HFFc6 (cell line): ENCODE results near the gene ELK4. TPM values are rescaled to one million over a fixed set of nuclear protein-coding genes. Genes with fewer than 3 reads are reported as not detected.

ENCODE experiments used
- DNase-seq: peaks from one replicate; pipeline ENCODE4 v3.0.0-alpha.2; 2018
- H3K27ac Mint-ChIP-seq: 2 replicates; pipeline ENCODE4 v1.8.0; 2020; ENCODE audit warnings: mild to moderate bottlenecking, mixed read lengths
- H3K27me3 Mint-ChIP-seq: 2 replicates; pipeline ENCODE4 v1.8.0; 2021; ENCODE audit warnings: mild to moderate bottlenecking, moderate library complexity, mixed read lengths; ENCODE audit not compliant: insufficient read depth
- H3K36me3 Mint-ChIP-seq: 2 replicates; pipeline ENCODE4 v1.8.0; 2021; ENCODE audit warnings: low read depth, mixed read lengths
- H3K4me1 Mint-ChIP-seq: 2 replicates; pipeline ENCODE4 v1.8.0; 2020; ENCODE audit warnings: low read depth, mixed read lengths
- H3K4me3 Mint-ChIP-seq: 2 replicates; pipeline ENCODE4 v1.8.0; 2020; ENCODE audit warnings: mild to moderate bottlenecking, moderate library complexity, mixed read lengths
- H3K9me3 Mint-ChIP-seq: 2 replicates; pipeline ENCODE4 v1.8.0; 2020; ENCODE audit warnings: mild to moderate bottlenecking, mixed read lengths
- CTCF ChIP-seq: fragments of 200-600 bp; sonication (generic); IDR thresholded peaks from 2 replicates; pipeline ENCODE4 v1.5.0; 2021; ENCODE audit warnings: antibody characterized with exemption, mild to moderate bottlenecking
- total RNA-seq, 6 experiments: library from RNA; stranded (reverse); fragmentation: NEBNext Ultra II Directional; extraction: Animal tissue kit (Norgen Biotek cat#: 25700); gene quantifications; 2 replicates in 1 of 6; 3 replicates in 5 of 6; pipeline ENCODE4 v1.2.3, GENCODE V29; 2021

The ELK4 gene
- total RNA-seq, 6 experiments from 2014 or later: 32.9 to 37.6 (median 35.6) TPM

DNA sequence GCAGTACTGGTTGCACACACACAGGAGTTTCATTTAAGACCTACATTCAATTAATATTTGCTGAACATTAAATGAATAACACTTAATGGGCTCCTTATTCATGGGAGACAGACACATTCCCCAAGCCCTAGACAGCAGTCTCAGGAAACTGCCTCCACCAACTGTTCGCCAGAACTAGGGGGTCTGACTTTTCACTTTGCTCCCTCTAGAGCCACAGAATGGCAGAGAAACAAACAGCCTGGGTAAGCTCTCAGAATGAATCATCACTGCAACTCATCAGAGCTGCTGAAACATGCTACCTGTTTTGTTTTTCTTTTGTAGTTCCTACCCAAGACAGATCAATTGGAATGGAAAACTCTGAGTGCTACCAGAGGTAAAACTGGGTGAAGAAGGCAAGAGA, 31.7 kb downstream of the ELK4 start:
- Mint-ChIP-seq H3K4me1 (peaks cover 19% of the 10 kb centered on the region), H3K4me3 (no peak overlapping the region), H3K27ac (no peak overlapping the region), H3K9me3 (no peaks in the 10 kb centered on the region), H3K36me3 (peaks cover 16% of the 10 kb centered on the region), H3K27me3 (peaks cover 1% of the 10 kb centered on the region)
- DNase-seq: peak; percentile 24
- TF ChIP-seq CTCF: no peak

- H3K4me3 Mint-ChIP-seq: no peak overlapping the region
- no peak for DNase-seq
- H3K27me3 Mint-ChIP-seq: peaks cover 1% of the 10 kb centered on the region
- TF ChIP-seq CTCF: no peak
- no peaks in the 10 kb centered on the region for H3K9me3 Mint-ChIP-seq
- no peak overlapping the region for H3K27ac Mint-ChIP-seq
- H3K4me1 Mint-ChIP-seq: peaks cover 19% of the 10 kb centered on the region
- peaks cover 12% of the 10 kb centered on the region; the same call in 1 of the 2 replicates for H3K36me3 Mint-ChIP-seq
These were observed 32.2 kb downstream of the ELK4 start for GRCh38 chr1:205599669-205600042.

GRCh38 chr1:205598841-205599668, 32.8 kb downstream of the ELK4 start:
- DNase-seq: peak; percentile 16
- H3K4me1 Mint-ChIP-seq: peaks cover 19% of the 10 kb centered on the region
- TF ChIP-seq CTCF: no peak
- H3K36me3 Mint-ChIP-seq: peaks cover 8% of the 10 kb centered on the region; the same call in 1 of the 2 replicates
- no peak overlapping the region for H3K4me3 Mint-ChIP-seq
- no peaks in the 10 kb centered on the region for H3K9me3 Mint-ChIP-seq
- peak overlapping the region; percentile 12; the same call in 1 of the 2 replicates for H3K27ac Mint-ChIP-seq
- peaks cover 1% of the 10 kb centered on the region for H3K27me3 Mint-ChIP-seq

GRCh38 chr1:205597691-205598314, 34.0 kb downstream of the ELK4 start:
- DNase-seq: no peak
- TF ChIP-seq CTCF: no peak
- Mint-ChIP-seq H3K36me3 (peaks cover 6% of the 10 kb centered on the region; the same call in 1 of the 2 replicates), H3K27me3 (peaks cover 1% of the 10 kb centered on the region), H3K4me1 (peaks cover 19% of the 10 kb centered on the region), H3K27ac (no peak overlapping the region), H3K4me3 (no peak overlapping the region), H3K9me3 (no peaks in the 10 kb centered on the region)

GRCh38 chr1:205596876-205597275, 34.9 kb downstream of the ELK4 start:
- H3K27ac Mint-ChIP-seq: no peak overlapping the region
- H3K4me1 Mint-ChIP-seq: peaks cover 19% of the 10 kb centered on the region
- TF ChIP-seq CTCF: no peak
- no peaks in the 10 kb centered on the region for H3K9me3 Mint-ChIP-seq
- peaks cover 1% of the 10 kb centered on the region for H3K27me3 Mint-ChIP-seq
- no peak overlapping the region for H3K4me3 Mint-ChIP-seq
- peaks cover 6% of the 10 kb centered on the region; the same call in 1 of the 2 replicates for H3K36me3 Mint-ChIP-seq
- DNase-seq: no peak
